GM06990 (cell line): ENCODE measurements around the gene CKAP2L.

ENCODE experiments used
- DNase-seq: peaks from one replicate; pipeline ENCODE4 v3.0.0-alpha.2; 2011; ENCODE audit not compliant: insufficient read length; ENCODE audit errors: extremely low read depth
- H3K27me3 ChIP-seq: replicated peaks from 2 replicates; pipeline ENCODE4 v1.6.0; 2011; ENCODE audit warnings: low read length; ENCODE audit not compliant: control insufficient read depth, insufficient read depth
- H3K36me3 ChIP-seq: 2 replicates; pipeline ENCODE4 v1.5.1; 2011; ENCODE audit warnings: low read length; ENCODE audit not compliant: control insufficient read depth, insufficient read depth
- H3K4me3 ChIP-seq: replicated peaks from 2 replicates; pipeline ENCODE4 v1.5.1; 2011; ENCODE audit warnings: low read depth, mild to moderate bottlenecking, control low read depth, low read length
- CTCF ChIP-seq: IDR thresholded peaks from 2 replicates; pipeline ENCODE4 v1.5.1; 2011; ENCODE audit warnings: low read length, control low read depth, mild to moderate bottlenecking, inconsistent platforms; ENCODE audit not compliant: insufficient read depth, poor library complexity, severe bottlenecking

Gene CKAP2L

GRCh38 chr2:112714836-112715631 lies 49.4 kb downstream of the CKAP2L start:
- Histone ChIP-seq H3K4me3 (no peak overlapping the region), H3K27me3 (no peaks in the 10 kb centered on the region), H3K36me3 (no peaks in the 10 kb centered on the region)
- TF ChIP-seq CTCF: no peak
- DNase-seq: no peak

GRCh38 chr2:112714331-112714730 lies 50.1 kb downstream of the CKAP2L start:
- no peaks in the 10 kb centered on the region for H3K36me3 ChIP-seq
- no peaks in the 10 kb centered on the region for H3K27me3 ChIP-seq
- no peak for DNase-seq
- TF ChIP-seq CTCF: no peak
- no peak overlapping the region for H3K4me3 ChIP-seq

GRCh38 chr2:112713926-112714325 lies 50.5 kb downstream of the CKAP2L start:
- TF ChIP-seq CTCF: no peak
- Histone ChIP-seq H3K27me3 (no peaks in the 10 kb centered on the region), H3K36me3 (no peaks in the 10 kb centered on the region), H3K4me3 (no peak overlapping the region)
- DNase-seq: no peak

GRCh38 chr2:112713585-112713925 lies 50.9 kb downstream of the CKAP2L start:
- TF ChIP-seq CTCF: no peak
- no peak overlapping the region for H3K4me3 ChIP-seq
- H3K27me3 ChIP-seq: no peaks in the 10 kb centered on the region
- no peaks in the 10 kb centered on the region for H3K36me3 ChIP-seq
- DNase-seq: no peak

GRCh38 chr2:112712903-112713584 lies 51.4 kb downstream of the CKAP2L start:
- DNase-seq: no peak
- no peak for TF ChIP-seq CTCF
- no peak overlapping the region for H3K4me3 ChIP-seq
- H3K36me3 ChIP-seq: no peaks in the 10 kb centered on the region
- no peaks in the 10 kb centered on the region for H3K27me3 ChIP-seq
